ENCODE measurements around the gene TFCP2L1.

DNA sequence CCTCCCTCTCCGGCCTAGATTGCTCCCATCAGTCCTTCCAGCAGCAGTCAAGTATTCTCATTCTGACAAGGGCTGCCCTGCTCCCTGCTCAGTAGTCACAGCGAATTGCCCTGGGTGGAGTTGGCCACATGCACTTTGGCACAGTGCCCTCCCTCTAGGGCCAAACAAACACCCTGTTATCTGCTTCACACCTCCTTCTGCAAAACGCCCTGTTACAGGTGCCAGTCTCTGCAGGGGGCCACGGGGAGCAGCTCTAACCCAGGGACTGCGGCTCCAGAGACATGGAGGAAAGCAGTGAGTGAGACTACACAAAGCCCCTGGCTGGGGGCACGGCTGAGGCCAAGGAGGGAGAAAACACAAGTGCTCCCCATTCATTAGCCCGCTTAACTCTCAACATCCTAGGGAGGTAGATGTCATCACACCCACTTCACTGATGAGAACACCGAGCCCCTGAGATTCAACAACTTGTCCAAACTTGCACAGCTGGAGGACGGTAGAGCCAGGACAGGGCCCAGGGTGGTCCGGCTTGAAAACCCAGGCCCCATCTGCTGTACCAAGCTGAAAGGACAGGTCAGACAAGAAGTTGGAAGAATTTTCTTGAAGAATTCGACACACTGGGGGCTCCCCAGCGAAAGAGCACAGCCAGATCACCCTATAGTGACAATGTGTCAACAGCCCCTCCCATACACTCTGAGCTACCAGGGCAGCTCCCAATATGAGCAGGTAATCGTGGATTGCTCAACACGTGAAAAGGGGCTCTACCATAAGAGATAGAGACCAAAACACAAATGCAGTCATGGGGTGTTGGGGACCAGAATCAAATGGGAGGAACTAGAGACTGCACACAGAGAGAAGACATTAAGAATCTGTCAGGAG, 8.7 kb upstream of the TFCP2L1 start:
- TF ChIP-seq POLR2AphosphoS5 (IDR thresholded peaks at IDR 0.05; ENCODE audit: borderline replicate concordance, low read depth, low read length) (no peak), EZH2 (IDR thresholded peaks at IDR 0.05) (no peak)

All from SK-N-MC (cell line).